Endothelial cell (in vitro differentiated cells): ENCODE results near the gene CTDP1. TPM values are rescaled to one million over a fixed set of nuclear protein-coding genes. Genes with fewer than 3 reads are reported as not detected.

Experiments
- DNase-seq: peaks from one replicate; pipeline ENCODE4 v3.0.0; 2021; ENCODE audit warnings: low spot score
- H3K27ac Mint-ChIP-seq: one replicate; pipeline ENCODE4 v1.8.0; 2021; ENCODE audit warnings: mixed read lengths, inconsistent platforms; ENCODE audit not compliant: unreplicated experiment
- H3K27me3 Mint-ChIP-seq: one replicate; pipeline ENCODE4 v1.8.0; 2021; ENCODE audit warnings: mild to moderate bottlenecking, moderate library complexity, mixed read lengths, inconsistent platforms; ENCODE audit not compliant: unreplicated experiment
- H3K36me3 Mint-ChIP-seq: one replicate; pipeline ENCODE4 v1.8.0; 2021; ENCODE audit warnings: mild to moderate bottlenecking, low read depth, mixed read lengths, inconsistent platforms; ENCODE audit not compliant: unreplicated experiment
- H3K4me1 Mint-ChIP-seq: one replicate; pipeline ENCODE4 v1.8.0; 2021; ENCODE audit warnings: mild to moderate bottlenecking, mixed read lengths, inconsistent platforms; ENCODE audit not compliant: unreplicated experiment
- H3K4me3 Mint-ChIP-seq: one replicate; pipeline ENCODE4 v1.8.0; 2021; ENCODE audit warnings: mild to moderate bottlenecking, mixed read lengths, inconsistent platforms; ENCODE audit not compliant: unreplicated experiment
- H3K9me3 Mint-ChIP-seq: one replicate; pipeline ENCODE4 v1.8.0; 2021; ENCODE audit warnings: mixed read lengths, inconsistent platforms; ENCODE audit not compliant: unreplicated experiment
- CTCF ChIP-seq: fragments of 200-600 bp; sonication (generic); IDR thresholded peaks from one replicate; pipeline ENCODE4 v1.5.0; 2021; ENCODE audit warnings: antibody characterized with exemption; ENCODE audit not compliant: unreplicated experiment
- total RNA-seq: library from RNA; stranded (reverse); fragmentation: NEBNext Ultra II Directional; extraction: Animal tissue kit (Norgen Biotek cat#: 25700); gene quantifications from one replicate; pipeline ENCODE4 v1.2.1, GENCODE V29; 2021; ENCODE audit not compliant: unreplicated experiment

The CTDP1 gene
- total RNA-seq, 1 donor from 2014 or later: 34.2 TPM

GRCh38 chr18:79770501-79770815, 90.9 kb downstream of the CTDP1 start:
- no peak for DNase-seq
- TF ChIP-seq CTCF: no peak

DNA sequence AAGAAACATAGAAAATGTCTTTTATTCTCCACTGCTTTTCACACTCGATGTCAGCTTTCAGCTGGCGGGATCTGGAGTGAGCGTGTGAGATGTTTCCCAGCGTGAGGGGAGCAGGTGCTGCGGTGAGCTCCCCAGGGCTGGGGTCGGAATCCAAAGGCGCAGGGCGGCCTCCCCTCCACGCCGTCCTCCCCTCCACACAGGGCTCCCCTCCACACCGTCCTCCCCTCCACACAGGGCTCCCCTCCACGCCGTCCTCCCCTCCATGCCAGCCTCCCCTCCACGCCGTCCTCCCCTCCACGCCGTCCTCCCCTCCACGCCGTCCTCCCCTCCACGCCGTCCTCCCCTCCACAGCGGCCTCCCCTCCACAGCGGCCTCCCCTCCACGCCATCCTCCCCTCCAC, 91.2 kb downstream of the CTDP1 start:
- no peak overlapping the region for H3K4me3 Mint-ChIP-seq
- no peaks in the 10 kb centered on the region for H3K4me1 Mint-ChIP-seq
- no peak for TF ChIP-seq CTCF
- no peak for DNase-seq
- H3K9me3 Mint-ChIP-seq: no peaks in the 10 kb centered on the region
- H3K27ac Mint-ChIP-seq: no peak overlapping the region
- H3K27me3 Mint-ChIP-seq: peaks cover 12% of the 10 kb centered on the region
- no peaks in the 10 kb centered on the region for H3K36me3 Mint-ChIP-seq

More at GRCh38 chr18:79770501-79770815, 90.9 kb downstream of the CTDP1 start:
- no peak overlapping the region for H3K27ac Mint-ChIP-seq
- no peaks in the 10 kb centered on the region for H3K36me3 Mint-ChIP-seq
- no peak overlapping the region for H3K4me3 Mint-ChIP-seq
- peaks cover 12% of the 10 kb centered on the region for H3K27me3 Mint-ChIP-seq
- no peaks in the 10 kb centered on the region for H3K4me1 Mint-ChIP-seq
- H3K9me3 Mint-ChIP-seq: no peaks in the 10 kb centered on the region

GRCh38 chr18:79771446-79772107, 92.0 kb downstream of the CTDP1 start:
- no peaks in the 10 kb centered on the region for H3K36me3 Mint-ChIP-seq
- no peak overlapping the region for H3K4me3 Mint-ChIP-seq
- DNase-seq: no peak
- H3K27me3 Mint-ChIP-seq: peaks cover 16% of the 10 kb centered on the region
- no peak for TF ChIP-seq CTCF
- H3K27ac Mint-ChIP-seq: no peak overlapping the region
- no peaks in the 10 kb centered on the region for H3K4me1 Mint-ChIP-seq
- no peaks in the 10 kb centered on the region for H3K9me3 Mint-ChIP-seq

- Mint-ChIP-seq H3K4me1 (no peaks in the 10 kb centered on the region), H3K27ac (no peak overlapping the region)
Measured at GRCh38 chr18:79772108-79772864, 92.7 kb downstream of the CTDP1 start.

More at GRCh38 chr18:79772108-79772864, 92.7 kb downstream of the CTDP1 start:
- no peak for TF ChIP-seq CTCF
- DNase-seq: no peak
- Mint-ChIP-seq H3K4me3 (no peak overlapping the region), H3K36me3 (no peaks in the 10 kb centered on the region), H3K9me3 (no peaks in the 10 kb centered on the region), H3K27me3 (peaks cover 15% of the 10 kb centered on the region)
